Head of caudate nucleus (tissue), 42 donors: ENCODE results near the gene DNAJB14.
A peak's percentile ranks its signal among the peaks of the same experiment; 100 is the strongest.

ENCODE experiments used
- DNase-seq, 42 donors: peaks; one replicate each; pipeline versions ENCODE4 v3.0.0 to v3.0.0-alpha.2; 2020 to 2021; ENCODE audit warnings: mixed read lengths in 7 of 42
- intact Hi-C: fragments of 100-400 bp; cut with DNase I; formaldehyde crosslinking; loops from one replicate; pipeline ENCODE4 v1.15.0; 2022

Gene DNAJB14

DNA sequence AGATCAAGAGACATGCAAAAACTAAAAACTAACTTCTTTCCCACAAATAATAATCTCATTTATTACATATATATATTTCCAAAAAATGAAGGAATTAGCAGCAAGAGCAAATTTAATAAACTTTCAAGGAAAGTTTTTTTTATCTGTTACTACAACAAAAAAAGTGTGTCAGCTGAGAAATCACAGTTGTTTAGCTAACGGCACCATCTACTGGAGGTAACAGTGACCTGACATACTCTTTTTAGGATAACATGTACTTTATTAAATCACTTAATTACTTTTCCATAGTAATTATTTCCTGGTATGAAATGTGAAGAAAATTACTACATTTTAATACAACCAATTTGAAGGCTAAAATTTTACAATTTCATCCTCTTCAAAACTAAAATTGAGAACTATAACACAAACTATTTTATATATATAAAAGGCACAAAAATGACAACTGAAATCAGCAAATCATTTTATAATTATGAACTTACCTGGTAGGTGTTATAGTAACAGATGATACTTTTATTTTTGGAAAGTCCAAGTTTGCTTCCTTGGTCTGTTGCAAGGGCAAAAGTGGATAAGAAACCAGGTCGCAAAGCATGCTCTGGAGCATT is 61.3 kb downstream of the DNAJB14 start:
- peak in 1 of 42 donors; percentile 3 for DNase-seq
- intact Hi-C loops: no loop called here

DNA sequence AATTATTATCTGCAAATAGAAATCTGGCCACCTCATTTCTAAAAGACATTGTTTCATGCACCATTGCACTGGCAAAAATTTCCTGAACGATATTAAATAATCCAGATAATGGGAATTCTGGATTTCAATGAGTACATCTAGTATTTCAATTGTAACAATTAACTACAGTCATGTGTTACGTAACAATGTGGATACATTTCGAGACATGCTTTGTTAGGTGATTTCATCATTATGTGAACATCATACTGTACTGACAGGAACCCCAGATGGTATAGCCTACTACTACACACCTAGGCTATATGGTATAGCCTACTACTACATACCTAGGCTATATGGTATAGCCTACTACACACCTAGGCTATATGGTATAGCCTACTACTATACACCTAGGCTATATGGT is 67.0 kb downstream of the DNAJB14 start:
- intact Hi-C loops: no loop called here
- DNase-seq: no peak

DNA sequence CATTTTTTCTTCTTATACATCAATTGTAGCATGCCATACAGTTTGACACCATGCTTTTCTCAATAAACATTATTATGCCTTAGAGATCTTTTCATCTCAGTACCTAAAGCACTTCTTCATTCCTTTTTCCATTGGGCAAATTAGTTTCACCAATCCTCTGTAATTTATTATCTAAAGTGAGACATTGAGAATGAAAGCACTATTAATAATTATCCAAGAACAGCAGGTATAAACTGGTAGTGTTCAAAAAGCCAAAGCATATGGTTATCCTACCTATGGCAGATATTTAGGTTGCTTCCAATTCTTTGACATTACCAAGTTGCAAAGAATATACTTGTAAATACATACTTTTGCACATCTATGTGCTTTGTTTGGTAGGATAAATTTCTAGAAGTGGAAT is 67.8 kb downstream of the DNAJB14 start:
- no peak for DNase-seq
- intact Hi-C loops: no loop called here

DNA sequence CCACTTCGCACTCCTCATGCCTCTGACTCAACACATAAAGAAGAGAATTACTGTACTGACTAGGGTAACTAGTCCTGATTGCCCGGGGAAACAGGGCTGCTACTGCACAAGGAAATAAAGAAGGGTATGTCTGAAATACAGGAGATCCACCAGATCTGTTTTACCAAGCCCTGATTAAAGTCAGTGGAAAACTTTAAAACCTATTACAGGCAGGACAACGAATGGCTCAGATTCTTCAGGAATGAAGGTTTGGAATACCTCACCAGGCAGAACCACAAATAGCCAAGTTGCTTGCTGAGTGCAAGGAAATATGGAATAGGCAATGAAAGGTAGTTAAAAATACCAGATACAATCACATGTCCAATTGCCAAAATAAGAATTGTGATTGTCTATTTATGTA is 69.5 kb downstream of the DNAJB14 start:
- no peak for DNase-seq
- intact Hi-C loops: no loop called here

DNA sequence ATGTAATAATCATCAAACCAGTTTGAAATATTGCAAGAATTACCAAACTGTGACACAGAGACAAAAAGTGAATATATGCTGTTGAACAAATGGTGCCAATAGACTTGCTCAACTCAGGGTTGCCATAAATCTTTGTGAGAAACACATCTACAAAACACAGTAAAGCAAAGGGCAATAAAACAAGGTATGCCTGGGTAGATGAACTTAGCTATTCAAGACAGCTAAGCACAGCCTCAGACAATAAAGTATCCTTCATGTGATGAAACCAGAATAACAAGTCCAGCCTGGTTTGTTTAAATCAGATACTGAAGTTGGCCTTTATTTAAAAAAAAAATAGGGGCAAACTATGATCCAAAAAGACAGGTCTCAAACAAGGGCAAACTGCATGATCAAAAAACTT is 71.3 kb downstream of the DNAJB14 start:
- intact Hi-C loops: no loop called here
- no peak for DNase-seq

DNA sequence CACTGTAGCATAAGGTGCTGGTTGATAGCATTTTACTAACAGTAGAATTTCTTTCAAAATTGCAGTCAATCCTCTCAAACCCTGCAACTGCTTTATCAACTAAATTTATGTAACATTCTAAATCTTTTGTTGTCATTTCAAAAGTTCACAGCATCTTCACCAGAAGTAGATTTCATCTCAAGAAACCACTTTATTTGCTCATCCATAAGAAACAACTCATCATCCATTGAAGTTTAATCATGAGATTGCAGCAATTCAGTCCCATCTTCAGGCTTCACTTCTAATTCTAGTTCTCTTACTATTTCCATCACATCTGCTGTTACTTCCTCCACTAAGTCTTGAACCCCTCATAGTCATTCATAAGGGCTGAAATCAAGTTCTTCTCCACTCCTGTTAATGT is 73.8 kb downstream of the DNAJB14 start:
- no peak for DNase-seq

DNA sequence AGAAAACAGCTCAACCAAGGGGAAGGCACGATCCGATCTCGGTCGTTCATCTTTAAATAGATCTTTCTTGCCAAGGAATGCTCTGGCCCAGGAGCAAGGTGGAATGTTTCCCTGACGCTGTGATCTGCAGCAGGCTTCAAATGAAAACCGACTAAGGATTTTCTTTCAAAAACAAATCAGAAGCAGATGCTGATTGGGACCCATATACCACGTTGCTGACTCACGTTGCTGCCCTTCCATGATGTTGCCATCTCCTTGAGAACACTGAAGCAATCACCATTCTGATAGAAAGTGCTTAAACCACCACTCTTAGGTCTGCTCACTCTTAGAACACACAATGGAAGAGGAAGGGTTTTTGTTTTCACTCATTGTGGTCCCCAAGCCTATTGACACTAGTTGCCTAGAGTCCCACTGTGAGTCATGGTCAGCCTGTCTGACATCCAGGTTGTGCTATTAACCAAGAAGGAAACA is 78.3 kb downstream of the DNAJB14 start:
- no peak for DNase-seq
- intact Hi-C loops: no loop called here

More for the DNA sequence above, 73.8 kb downstream of the DNAJB14 start:
- intact Hi-C loops: no loop called here

DNA sequence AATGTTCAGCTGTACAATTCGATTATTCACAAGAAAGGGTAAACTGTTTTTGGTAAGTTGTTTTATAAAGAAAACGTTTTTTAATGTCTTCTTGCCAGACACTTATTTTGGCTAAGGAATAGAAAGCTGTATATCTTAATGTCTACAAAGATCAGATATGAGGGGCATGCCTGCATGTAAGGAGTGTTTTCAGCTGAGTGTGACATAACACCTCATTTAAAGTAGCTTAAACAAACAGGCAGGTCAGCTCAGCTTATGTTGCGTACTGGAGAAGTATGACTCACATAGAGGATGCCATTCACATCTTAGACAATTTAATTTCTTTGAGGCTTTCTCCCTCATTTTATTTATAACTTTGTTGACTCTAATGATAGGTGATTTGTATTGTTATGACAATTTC is 82.6 kb downstream of the DNAJB14 start:
- intact Hi-C loops: no loop called here

GRCh38 chr4:99861120-99861905 is 85.1 kb downstream of the DNAJB14 start:
- intact Hi-C loops: no loop called here
- no peak for DNase-seq

More for the DNA sequence above, 82.6 kb downstream of the DNAJB14 start:
- DNase-seq: no peak

- no peak for DNase-seq
- intact Hi-C loops: no loop called here
Measured at GRCh38 chr4:99860521-99860920, 85.9 kb downstream of the DNAJB14 start.

DNA sequence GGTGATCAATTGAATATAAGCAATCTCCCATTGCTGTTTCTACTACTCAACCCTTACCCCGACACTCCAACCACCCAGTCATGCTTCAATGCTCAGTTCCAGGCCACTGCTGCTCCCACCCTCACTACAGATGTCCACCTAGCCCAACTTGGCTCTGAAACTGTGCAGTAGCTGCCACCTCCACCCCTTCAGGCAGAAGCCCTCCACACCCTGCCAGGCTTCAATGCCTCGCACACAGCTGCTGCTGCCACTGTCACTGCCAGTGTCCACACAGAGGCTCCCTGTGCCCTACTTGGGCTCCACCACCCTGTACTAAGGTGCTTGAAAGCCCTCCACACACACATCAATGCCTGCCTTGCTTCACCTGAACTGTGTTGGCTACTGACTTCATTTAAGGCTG is 86.8 kb downstream of the DNAJB14 start:
- DNase-seq: no peak
- intact Hi-C loops: no loop called here

- intact Hi-C loops: no loop called here
- DNase-seq: no peak
Measured at GRCh38 chr4:99857307-99857706, 89.1 kb downstream of the DNAJB14 start.

- DNase-seq: peak in 1 of 42 donors; percentile 9
- intact Hi-C loops: no loop called here
Measured at GRCh38 chr4:99856166-99856565, 90.3 kb downstream of the DNAJB14 start.

- DNase-seq: peak in 4 of 42 donors; percentile 4 to 13 (median 11)
- intact Hi-C loops: no loop called here
Measured at GRCh38 chr4:99855678-99856077, 90.7 kb downstream of the DNAJB14 start.

- no peak for DNase-seq
- intact Hi-C loops: no loop called here
Measured at GRCh38 chr4:99853999-99854398, 92.4 kb downstream of the DNAJB14 start.

- intact Hi-C loops: no loop called here
- no peak for DNase-seq
Measured at GRCh38 chr4:99853190-99853589, 93.2 kb downstream of the DNAJB14 start.

GRCh38 chr4:99852199-99852749 is 94.1 kb downstream of the DNAJB14 start:
- intact Hi-C loops: no loop called here
- DNase-seq: no peak

DNA sequence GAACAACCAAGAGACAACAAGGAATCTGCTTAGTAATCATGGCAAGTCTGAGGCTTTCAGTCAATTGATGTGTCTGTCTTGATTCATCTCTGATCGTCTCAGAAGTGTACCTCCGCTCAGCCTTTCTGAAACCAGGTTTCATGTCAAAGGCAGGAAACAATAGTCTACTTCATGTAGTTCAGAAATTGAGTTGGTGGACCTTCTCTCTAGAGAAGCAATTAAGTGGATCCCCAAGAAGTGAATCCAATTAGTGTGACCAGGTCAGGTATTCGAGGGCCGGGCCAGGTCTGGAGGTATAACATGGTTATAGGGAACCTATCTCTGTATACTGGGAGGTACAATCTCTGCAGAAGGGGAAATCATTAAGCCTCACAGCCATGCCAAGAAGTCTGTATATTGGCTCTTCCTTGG is 97.8 kb downstream of the DNAJB14 start:
- intact Hi-C loops: no loop called here
- DNase-seq: no peak

GRCh38 chr4:99847362-99847976 is 98.9 kb downstream of the DNAJB14 start:
- intact Hi-C loops: no loop called here
- no peak for DNase-seq

- intact Hi-C loops: no loop called here
- no peak for DNase-seq
Measured at GRCh38 chr4:99846891-99847290, 99.5 kb downstream of the DNAJB14 start.
